Measurements from ENCODE around the gene ALPL. TPM values are rescaled to one million over a fixed set of nuclear protein-coding genes. Genes with fewer than 3 reads are reported as not detected.

The ALPL gene
- total and polyA plus RNA-seq, 9 of the 15 experiments (the other 6 are each of a cell fraction or from before 2014, with no cell fraction given) = 0.04 to 0.38 (median 0.18) TPM; not detected in 4

DNA sequence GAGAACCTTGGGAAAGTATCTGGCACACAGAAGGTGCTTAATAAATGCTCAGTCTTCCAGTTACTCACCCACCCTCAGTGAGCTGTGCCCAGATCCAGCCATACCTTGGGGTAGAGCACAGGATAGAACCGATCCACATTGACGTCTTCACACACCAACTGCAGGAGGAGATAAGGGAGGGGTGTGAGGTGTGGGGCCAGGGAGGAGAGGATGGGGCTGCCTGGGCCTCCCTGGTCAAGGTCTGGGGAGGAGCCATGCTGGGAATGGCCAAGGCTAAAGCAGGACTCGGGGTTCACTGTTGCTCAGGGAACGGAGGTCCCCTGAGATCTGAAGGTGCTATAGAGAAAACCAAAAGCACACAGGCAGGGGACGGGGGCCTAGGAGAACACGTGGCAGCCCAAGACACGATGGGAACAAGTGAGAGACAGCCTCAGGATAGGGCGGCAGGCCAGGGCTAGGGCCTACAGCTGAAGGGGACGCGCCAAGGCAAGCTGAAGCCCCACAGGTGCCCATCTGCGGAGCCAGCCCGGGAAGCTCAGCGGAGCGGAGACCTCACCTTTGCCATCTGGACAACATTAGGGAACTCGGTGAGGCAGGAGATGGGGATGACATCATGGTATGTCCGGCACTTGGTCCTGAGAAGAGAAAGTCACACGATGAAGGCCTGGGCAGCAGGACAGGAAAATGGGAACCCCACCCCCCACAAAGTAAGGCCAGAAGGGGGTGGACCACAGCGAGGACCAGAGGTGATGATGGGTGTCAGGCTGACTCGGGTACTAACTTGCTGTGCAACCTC, 104.0 kb downstream of the ALPL start:
- Histone ChIP-seq H3K9me1 (ENCODE audit: control insufficient read depth, insufficient read depth, low read length) (peaks cover 4% of the 10 kb centered on the region), H3K27me3 (ENCODE audit: control insufficient read depth in 2 of 2, insufficient read depth in 2 of 2, low read length in 2 of 2) (no peaks in the 10 kb centered on the region), H3K27ac (ENCODE audit: extremely low read depth, low read depth, low read length) (peak overlapping the region; percentile 67), H3K9ac (ENCODE audit: insufficient read depth in 1 of 2, low read depth in 2 of 2, low read length in 2 of 2) (peak overlapping the region; percentile 45 to 87), H3K9me3 (replicated peaks; ENCODE audit: control insufficient read depth, insufficient read depth, low read depth, low read length) (no peaks in the 10 kb centered on the region), H3K4me3 (no peak overlapping the region), H3K79me2 (ENCODE audit: control insufficient read depth, insufficient read depth, low read length) (no peaks in the 10 kb centered on the region), H3K4me2 (ENCODE audit: insufficient read depth, low read length) (peak overlapping the region; percentile 24), H3K4me1 (replicated peaks in 1 of 2; ENCODE audit: control insufficient read depth in 2 of 2, insufficient read depth in 2 of 2, low read length in 2 of 2) (peaks cover 58 to 83% of the 10 kb centered on the region in 2 experiments), H3K36me3 (ENCODE audit: control insufficient read depth, insufficient read depth, low read length) (peaks cover 74% of the 10 kb centered on the region), H4K20me1 (replicated peaks; ENCODE audit: control insufficient read depth, insufficient read depth, low read length) (no peaks in the 10 kb centered on the region), H2AFZ (ENCODE audit: low read depth, low read length) (peak overlapping the region; percentile 37; the same call in 1 of the 2 replicates)
- in situ Hi-C loops (cut with MboI) = no loop called here
- FAIRE-seq (peak; percentile 96), DNase-seq (ENCODE audit: extremely low read depth in 1 of 4, low spot score in 3 of 4) (peak; percentile 79 to 90 (median 86)), ATAC-seq (peak; percentile 85)
- WGBS (ENCODE audit: insufficient coverage, low coverage, missing lambda C conversion rate) = 47% methylated on average over 18 of the region's 19 CpGs
- POLR2A ChIA-PET = interaction anchor here (0.7 kb wide), 2 partner anchors 29 to 209 kb away, joined by 3 to 4 read pairs; no protein-coding TSS in a partner anchor
- CTCF ChIA-PET (ENCODE audit: low intra/inter-chr PET ratio) = no interaction called here
- BruUV-seq (replicated peaks) = no TSS peak
- intact Hi-C loops (cut with micrococcal nuclease) = no loop called here
- peak; percentile 77; the same call in 1 of the 2 replicates for TF ChIP-seq ZNF583 (CRISPR knock-in tag; IDR thresholded peaks at IDR 0.05)
- no peak for TF ChIP-seq MED1 (CRISPR knock-in tag; IDR thresholded peaks at IDR 0.05; ENCODE audit: borderline replicate concordance)
- no peak for TF ChIP-seq POLR2H (tag; IDR thresholded peaks at IDR 0.05; ENCODE audit: low read depth)
- peak; percentile 53 for TF ChIP-seq MTA2 (IDR thresholded peaks at IDR 0.05; ENCODE audit: low read depth)
- TF ChIP-seq ZNF41 (CRISPR knock-in tag; conservative IDR thresholded peaks at IDR 0.05) = no peak
- no peak for TF ChIP-seq TGIF2 (CRISPR knock-in tag; IDR thresholded peaks at IDR 0.05)
- TF ChIP-seq, protein P1, sequence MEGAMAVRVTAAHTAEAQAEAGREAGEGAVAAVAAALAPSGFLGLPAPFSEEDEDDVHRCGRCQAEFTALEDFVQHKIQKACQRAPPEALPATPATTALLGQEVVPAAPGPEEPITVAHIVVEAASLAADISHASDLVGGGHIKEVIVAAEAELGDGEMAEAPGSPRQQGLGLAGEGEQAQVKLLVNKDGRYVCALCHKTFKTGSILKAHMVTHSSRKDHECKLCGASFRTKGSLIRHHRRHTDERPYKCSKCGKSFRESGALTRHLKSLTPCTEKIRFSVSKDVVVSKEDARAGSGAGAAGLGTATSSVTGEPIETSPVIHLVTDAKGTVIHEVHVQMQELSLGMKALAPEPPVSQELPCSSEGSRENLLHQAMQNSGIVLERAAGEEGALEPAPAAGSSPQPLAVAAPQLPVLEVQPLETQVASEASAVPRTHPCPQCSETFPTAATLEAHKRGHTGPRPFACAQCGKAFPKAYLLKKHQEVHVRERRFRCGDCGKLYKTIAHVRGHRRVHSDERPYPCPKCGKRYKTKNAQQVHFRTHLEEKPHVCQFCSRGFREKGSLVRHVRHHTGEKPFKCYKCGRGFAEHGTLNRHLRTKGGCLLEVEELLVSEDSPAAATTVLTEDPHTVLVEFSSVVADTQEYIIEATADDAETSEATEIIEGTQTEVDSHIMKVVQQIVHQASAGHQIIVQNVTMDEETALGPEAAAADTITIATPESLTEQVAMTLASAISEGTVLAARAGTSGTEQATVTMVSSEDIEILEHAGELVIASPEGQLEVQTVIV (CRISPR knock-in tag; IDR thresholded peaks at IDR 0.05; ENCODE audit: borderline replicate concordance) = no peak
- TF ChIP-seq SLC30A9 (CRISPR knock-in tag; IDR thresholded peaks at IDR 0.05) = no peak
- TF ChIP-seq, protein P2, sequence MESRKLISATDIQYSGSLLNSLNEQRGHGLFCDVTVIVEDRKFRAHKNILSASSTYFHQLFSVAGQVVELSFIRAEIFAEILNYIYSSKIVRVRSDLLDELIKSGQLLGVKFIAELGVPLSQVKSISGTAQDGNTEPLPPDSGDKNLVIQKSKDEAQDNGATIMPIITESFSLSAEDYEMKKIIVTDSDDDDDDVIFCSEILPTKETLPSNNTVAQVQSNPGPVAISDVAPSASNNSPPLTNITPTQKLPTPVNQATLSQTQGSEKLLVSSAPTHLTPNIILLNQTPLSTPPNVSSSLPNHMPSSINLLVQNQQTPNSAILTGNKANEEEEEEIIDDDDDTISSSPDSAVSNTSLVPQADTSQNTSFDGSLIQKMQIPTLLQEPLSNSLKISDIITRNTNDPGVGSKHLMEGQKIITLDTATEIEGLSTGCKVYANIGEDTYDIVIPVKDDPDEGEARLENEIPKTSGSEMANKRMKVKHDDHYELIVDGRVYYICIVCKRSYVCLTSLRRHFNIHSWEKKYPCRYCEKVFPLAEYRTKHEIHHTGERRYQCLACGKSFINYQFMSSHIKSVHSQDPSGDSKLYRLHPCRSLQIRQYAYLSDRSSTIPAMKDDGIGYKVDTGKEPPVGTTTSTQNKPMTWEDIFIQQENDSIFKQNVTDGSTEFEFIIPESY (CRISPR knock-in tag; IDR thresholded peaks at IDR 0.05) = no peak
- TF ChIP-seq HLTF (IDR thresholded peaks at IDR 0.05) = no peak
- TF ChIP-seq SMARCE1 (IDR thresholded peaks at IDR 0.05) = peak; percentile 68
- TF ChIP-seq CHD4 (IDR thresholded peaks at IDR 0.05; ENCODE audit: insufficient read depth, insufficient replicate concordance, low read depth, low read length, poor library complexity, severe bottlenecking) = no peak
- no peak for TF ChIP-seq RBM15 (IDR thresholded peaks at IDR 0.05; ENCODE audit: insufficient read depth, low read length)
- TF ChIP-seq NCOA2 (IDR thresholded peaks at IDR 0.05; ENCODE audit: partially characterized antibody in 2 of 2) = no peak
- no peak; the same call in 1 of the 2 replicates for TF ChIP-seq ZBED1 (IDR thresholded peaks at IDR 0.05)
- no peak for TF ChIP-seq NFE2L1 (tag; IDR thresholded peaks at IDR 0.05; ENCODE audit: borderline replicate concordance, low read depth)
- no peak for TF ChIP-seq ZNF586 (CRISPR knock-in tag; conservative IDR thresholded peaks at IDR 0.05)
- no peak for TF ChIP-seq TCF7 (IDR thresholded peaks at IDR 0.05; ENCODE audit: borderline replicate concordance)
- peak; percentile 65; the same call in 1 of the 2 replicates for TF ChIP-seq ZNF134 (CRISPR knock-in tag; conservative IDR thresholded peaks at IDR 0.05)
